Lung microvascular endothelial cell (primary cell): ENCODE data around the gene C2CD2. TPM values are rescaled to one million over a fixed set of nuclear protein-coding genes. Genes with fewer than 3 reads are reported as not detected.

Experiments
- DNase-seq, 2 donors: peaks; one replicate each; pipeline versions ENCODE4 v3.0.0 to v3.0.0-alpha.2; 2010; ENCODE audit warnings: low read depth in 2 of 2
- total RNA-seq: library from RNA; depleted of rRNA; stranded (reverse); fragments of >200 nt; gene quantifications from 2 replicates; pipeline ENCODE4 v1.2.1, GENCODE V29; 2014

The C2CD2 gene
- total RNA-seq, 1 donor from 2014 or later: 34.3 TPM

DNA sequence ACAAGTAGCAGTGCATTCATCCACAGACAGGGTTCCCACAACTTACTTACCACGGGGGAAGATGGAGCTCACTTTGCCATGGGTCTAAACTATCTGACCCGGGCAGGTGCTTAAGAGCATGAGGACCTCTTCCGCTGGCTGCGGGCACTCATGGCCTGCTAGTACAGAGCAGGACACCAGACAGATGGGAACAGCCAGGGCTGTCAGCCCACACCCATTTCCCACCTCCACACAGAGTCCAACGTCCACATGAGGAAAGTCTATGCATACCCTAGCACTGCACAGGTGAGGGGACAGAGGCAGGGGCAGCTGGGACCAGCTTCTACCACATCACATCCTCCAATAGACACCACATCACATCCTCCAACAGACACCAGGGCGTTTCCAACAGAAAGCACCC, 38.9 kb downstream of the C2CD2 start:
- DNase-seq: no peak

DNA sequence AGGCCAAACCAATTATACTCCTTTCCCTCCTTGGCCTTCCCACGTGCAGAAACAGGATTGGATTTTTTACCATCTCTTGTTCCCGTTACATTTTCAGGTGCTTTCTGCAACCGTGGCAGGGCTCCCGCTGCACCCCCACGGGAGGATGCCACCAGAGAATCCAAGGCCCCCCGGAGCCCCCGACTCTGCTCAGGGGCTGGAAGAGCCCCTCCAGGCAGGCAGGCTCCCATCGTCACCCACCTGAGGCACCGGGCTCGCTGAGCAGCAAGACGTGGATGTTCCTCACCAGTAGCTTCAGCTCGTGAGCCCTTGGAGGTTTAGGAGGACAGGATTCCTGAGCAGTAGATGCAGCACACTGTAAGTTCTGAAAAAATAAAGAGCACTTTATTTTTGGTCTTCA, 39.5 kb downstream of the C2CD2 start:
- DNase-seq: no peak

- no peak for DNase-seq
Observed at GRCh38 chr21:41913230-41913629, 40.6 kb downstream of the C2CD2 start.

- no peak for DNase-seq
Observed at GRCh38 chr21:41908829-41909228, 45.0 kb downstream of the C2CD2 start.

DNA sequence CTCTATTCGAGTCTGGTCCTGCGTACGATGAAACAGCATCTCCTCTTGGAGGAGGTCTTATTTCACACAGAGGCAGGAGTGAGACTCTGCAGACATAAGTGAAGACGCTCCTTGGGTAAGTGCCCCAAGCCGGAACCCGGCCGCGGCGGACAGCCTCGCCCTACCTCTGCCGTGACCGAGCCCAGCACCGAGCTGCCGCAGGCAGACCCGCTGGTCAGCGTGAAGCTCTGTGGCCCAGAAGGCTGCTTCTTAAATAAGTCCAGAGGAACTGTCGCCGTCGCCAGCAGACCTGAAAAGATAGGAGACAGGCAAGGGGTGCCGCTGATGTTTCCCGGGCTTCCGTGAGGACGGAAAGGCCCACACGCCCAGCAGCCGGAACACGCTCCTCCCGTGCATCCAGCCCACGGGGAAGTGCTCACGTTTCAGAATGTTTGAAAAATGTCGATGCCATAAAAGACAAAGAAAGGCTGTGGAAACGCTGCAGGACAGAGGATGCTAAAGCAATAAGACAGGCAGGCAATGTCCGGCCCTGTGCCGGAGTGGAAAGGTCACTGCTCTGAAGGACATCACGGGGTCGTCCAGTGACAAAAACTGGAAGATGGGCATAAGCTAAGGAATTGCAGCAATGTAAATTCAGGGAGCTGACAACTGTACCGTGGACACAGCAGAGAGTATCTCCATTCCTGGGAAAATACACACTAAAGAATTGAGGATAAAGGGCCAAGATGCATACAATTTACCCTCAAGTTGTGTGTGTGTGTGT, 46.1 kb downstream of the C2CD2 start:
- no peak for DNase-seq

- no peak for DNase-seq
Observed at GRCh38 chr21:41906770-41907169, 47.0 kb downstream of the C2CD2 start.

DNA sequence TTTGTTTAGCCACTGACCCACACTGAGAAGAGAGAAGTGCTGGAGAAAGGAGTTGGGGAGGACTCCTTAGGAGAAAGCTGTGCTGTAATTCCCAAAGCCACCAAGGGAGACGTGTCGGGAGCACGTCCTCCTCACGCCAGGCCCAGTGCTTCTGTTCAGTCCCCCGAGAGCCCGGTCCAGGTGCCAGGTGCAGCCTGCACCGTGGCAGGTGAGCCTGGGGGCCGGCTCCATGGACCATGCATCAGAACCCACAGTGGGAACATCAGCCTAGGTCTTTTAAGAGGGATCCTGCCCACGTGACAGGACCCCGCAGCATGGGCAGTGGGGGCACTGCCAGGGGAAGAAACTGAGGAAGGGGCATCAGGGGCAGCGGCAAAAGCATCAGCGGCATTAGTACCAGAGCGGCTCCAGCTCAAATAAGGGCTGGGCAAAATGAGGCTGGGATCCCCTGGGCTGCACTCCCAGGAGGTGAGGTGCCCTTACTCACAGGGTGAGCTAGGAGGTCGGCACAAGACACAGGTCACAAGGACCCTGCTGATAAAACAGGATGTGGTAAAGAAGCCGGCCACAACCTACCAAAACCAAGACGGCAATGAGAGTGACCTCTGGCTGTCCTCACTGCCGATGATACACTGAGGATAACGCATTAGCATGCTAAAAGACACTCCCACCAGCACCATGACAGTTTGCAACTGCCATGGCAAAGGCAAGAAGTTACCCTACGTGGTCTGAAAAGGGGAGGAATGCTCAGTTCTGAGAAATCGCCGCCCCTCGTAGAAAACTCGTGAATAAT, 50.1 kb downstream of the C2CD2 start:
- no peak for DNase-seq

DNA sequence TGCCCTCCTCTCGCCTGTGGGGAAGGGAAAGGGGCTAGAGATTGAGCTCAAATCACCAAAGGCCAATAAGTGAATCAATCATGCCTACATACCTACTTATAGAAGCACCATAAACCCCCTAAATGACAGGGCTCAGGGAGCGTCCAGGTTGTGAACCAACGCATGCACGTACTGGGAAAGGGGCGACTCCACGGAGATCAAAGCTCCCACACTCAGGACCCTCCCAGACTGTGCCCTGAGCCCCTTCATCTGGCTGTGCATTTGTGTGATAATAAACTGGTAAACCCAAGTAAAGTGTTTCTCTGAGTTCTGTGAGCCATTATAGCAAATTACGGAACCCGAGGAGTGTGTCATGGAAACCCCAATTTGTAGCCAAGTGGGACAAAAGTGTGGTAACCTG, 50.9 kb downstream of the C2CD2 start:
- no peak for DNase-seq

DNA sequence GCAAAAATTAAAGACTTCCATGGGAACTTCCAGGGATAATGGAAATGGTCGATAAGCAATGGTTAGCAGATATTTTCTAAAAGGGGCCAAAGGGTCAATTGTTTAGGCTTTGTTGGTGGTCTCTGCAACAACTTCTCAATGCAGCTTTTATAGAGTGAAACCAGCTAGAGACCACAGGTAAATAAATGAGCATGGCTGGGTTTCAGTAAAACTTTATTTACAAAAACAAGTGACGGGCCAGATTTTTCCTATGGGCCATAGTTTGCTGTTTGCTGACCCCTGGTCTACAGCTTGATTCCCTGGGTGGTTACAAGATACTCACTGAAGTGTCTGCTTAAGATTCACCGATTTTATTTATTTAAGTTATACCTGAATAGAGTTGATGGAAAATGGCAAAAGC, 52.0 kb downstream of the C2CD2 start:
- DNase-seq: no peak

DNA sequence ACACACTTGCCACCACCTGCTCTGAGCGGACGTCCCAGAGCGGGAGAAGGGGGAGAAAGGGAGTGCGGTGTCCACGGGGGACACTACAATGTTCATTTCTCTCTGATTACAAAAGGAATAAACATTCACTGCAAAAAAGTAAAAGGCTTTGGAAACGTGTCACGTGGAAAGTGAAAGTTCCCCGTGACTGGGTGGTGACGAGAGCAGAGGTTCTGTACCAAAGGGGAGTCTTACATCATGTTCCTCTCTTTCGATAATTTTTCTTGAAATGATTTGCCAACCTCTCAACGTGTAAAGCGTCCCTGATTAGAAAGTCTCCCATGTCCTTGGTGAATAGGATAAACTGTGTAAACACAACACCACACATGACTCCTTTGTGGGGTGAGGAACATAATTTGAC, 52.7 kb downstream of the C2CD2 start:
- no peak for DNase-seq

DNA sequence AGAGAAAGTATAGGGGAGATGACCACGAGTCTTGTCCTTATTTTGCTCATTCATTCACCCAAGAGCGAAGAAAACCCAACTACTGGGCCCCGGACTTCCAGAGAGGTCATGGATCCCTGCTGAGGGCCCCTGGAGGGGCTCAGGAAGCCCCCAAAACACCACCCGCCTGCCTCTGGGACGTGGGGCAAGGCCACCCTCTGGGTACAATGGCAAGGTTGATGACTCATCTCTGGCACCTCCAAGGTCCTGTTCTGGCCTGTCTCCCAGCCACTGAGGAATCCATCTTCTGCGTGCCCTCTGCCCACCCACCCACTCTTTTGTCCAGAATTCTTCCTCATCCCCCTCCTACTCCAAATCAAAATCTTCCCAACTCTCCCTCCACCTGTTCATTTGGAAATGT, 53.4 kb downstream of the C2CD2 start:
- DNase-seq: no peak

GRCh38 chr21:41899426-41900202, 54.2 kb downstream of the C2CD2 start:
- DNase-seq: no peak

DNA sequence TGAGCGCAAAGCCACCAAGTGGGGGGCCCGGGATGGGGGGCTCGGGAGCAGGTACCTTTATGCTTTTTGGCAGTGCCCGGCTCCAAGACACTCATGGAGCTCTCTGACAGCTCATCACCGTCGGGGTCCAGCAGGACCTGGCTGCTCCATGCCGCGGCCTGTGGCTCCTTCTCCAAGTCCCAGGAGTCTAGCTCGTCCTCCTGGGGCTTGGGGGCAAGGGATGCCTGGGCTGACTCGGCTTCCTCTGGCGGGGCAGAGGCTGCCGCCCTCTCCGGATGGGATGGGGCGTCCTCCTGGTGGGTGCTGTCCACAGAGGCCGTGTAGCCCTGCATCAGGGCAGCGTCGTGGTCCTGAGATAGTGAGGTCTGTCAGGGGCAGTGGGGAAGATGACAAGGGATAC, 54.8 kb downstream of the C2CD2 start:
- DNase-seq: no peak

DNA sequence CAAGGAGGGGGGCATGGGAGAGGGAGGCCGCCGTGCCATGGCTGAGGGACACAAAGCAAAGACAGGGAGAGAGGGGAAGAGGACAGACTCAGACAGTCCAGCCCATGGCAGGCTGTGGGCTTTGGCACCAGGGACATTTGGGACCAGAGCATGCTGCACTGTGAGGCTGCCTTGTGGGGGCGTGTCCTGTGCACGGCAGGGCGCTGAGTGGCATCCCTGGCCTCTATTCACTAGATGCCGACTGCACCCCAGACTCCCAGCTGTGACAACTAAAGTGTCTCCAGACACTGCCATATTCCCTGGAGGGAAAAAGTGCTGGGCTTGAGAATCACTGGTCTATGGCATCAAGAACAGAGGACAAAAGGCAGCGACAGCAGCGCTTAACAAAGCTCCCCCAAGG, 56.1 kb downstream of the C2CD2 start:
- DNase-seq: no peak

DNA sequence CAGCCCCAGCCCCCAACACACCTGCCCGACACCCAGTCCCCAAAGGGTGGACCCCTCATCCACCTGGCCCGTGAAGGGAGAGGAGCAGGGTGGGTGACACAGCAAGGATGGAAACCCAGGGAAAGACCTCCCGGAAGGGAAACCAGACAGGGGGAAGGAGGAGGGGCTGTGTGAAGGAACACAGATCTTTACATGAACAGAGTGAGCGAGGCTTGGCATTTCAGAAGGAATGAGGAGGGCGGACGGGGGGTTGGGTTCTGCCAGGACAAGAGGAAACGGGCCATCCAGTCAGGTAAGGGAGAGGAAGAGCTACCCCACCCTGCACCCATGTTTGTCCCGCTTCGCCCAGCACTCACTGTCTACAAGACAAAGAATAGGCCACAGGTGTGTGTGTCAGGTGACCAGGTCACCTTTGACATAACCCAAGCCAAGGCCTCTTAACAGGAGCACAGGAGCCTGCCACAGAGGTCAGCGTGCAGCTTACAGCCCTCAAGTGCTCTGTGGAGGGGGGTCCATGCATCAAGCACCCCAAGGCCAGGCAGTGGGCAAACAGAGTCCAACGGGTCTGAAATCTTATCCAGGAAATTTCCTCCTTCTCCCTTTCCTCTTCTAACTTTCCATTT, 56.7 kb downstream of the C2CD2 start:
- DNase-seq: no peak

GRCh38 chr21:41895643-41896493, 58.0 kb downstream of the C2CD2 start:
- no peak for DNase-seq

- peak in 1 of 2 donors; percentile 88 for DNase-seq
Observed at GRCh38 chr21:41894922-41895557, 58.8 kb downstream of the C2CD2 start.

GRCh38 chr21:41894511-41894910, 59.3 kb downstream of the C2CD2 start:
- no peak for DNase-seq

- no peak for DNase-seq
Observed at GRCh38 chr21:41892726-41893125, 61.1 kb downstream of the C2CD2 start.

- no peak for DNase-seq
Observed at GRCh38 chr21:41891132-41891531, 62.7 kb downstream of the C2CD2 start.
